Measurements from ENCODE around the gene FBXL7.

FBXL7 gene

DNA sequence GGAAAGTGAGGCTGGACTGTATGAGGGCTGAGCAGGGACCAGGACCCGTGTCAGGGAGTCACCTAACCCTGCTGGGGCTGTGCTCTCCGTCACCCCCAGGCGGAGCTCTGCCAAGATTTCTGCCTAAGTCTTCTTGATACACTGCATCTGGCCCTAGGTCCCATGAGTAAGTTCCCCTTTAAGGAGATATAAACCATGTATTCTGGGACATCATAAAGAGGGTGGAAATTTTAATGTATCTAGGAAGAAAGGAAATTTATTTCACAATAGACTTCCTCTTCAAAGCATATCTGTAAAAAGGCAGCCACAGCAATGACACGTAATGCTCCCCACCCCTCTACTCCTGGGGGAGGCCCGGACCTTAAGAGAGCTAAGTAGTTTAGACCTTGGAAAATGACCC lies 183.4 kb downstream of the FBXL7 start:
- H3K36me3 ChIP-seq (ENCODE audit: control insufficient read depth, insufficient read depth, low read length), result no peaks in the 10 kb centered on the region
- H3K27me3 ChIP-seq (ENCODE audit: control insufficient read depth, insufficient read depth, low read length), result no peaks in the 10 kb centered on the region
- H3K4me1 ChIP-seq (ENCODE audit: control insufficient read depth, insufficient read depth, low read length), result peaks cover 7% of the 10 kb centered on the region
- no peak overlapping the region for H3K9ac ChIP-seq (ENCODE audit: low read depth, low read length)
- no peak overlapping the region for H3K4me3 ChIP-seq (ENCODE audit: low read depth, low read length)
- H3K9me3 ChIP-seq (ENCODE audit: control insufficient read depth, insufficient read depth, low read length), result no peaks in the 10 kb centered on the region

- H3K36me3 ChIP-seq (ENCODE audit: control insufficient read depth, insufficient read depth, low read length), result no peaks in the 10 kb centered on the region
- H3K9ac ChIP-seq (ENCODE audit: low read depth, low read length), result no peak overlapping the region
- H3K4me1 ChIP-seq (ENCODE audit: control insufficient read depth, insufficient read depth, low read length), result peaks cover 12% of the 10 kb centered on the region
- no peaks in the 10 kb centered on the region for H3K9me3 ChIP-seq (ENCODE audit: control insufficient read depth, insufficient read depth, low read length)
- no peaks in the 10 kb centered on the region for H3K27me3 ChIP-seq (ENCODE audit: control insufficient read depth, insufficient read depth, low read length)
- no peak overlapping the region for H3K4me3 ChIP-seq (ENCODE audit: low read depth, low read length)
Observed at GRCh38 chr5:15687401-15687800, 187.4 kb downstream of the FBXL7 start.

GRCh38 chr5:15689836-15690235 lies 189.9 kb downstream of the FBXL7 start:
- H3K9me3 ChIP-seq (ENCODE audit: control insufficient read depth, insufficient read depth, low read length), result no peaks in the 10 kb centered on the region
- no peak overlapping the region for H3K4me3 ChIP-seq (ENCODE audit: low read depth, low read length)
- no peaks in the 10 kb centered on the region for H3K36me3 ChIP-seq (ENCODE audit: control insufficient read depth, insufficient read depth, low read length)
- no peaks in the 10 kb centered on the region for H3K27me3 ChIP-seq (ENCODE audit: control insufficient read depth, insufficient read depth, low read length)
- peaks cover 12% of the 10 kb centered on the region for H3K4me1 ChIP-seq (ENCODE audit: control insufficient read depth, insufficient read depth, low read length)
- no peak overlapping the region for H3K9ac ChIP-seq (ENCODE audit: low read depth, low read length)

DNA sequence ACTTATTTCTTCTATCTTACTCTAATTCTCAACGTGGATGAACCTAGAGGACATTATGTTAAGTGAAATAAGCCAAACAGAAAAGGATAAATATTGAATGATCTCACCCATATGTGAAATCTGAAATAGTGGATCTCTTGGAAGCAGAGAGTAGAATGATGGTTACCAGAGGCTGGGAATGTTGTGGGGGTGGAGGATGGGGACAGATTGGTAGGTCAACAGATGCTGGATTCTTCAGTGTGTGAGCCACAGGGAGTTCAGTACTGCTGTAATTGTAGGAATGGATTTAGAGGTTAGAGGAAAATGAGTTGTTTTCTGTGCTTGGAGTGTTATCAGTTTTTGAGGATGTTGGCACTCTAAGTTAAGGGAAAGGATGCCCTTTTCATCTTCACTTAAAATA lies 190.6 kb downstream of the FBXL7 start:
- Histone ChIP-seq H3K9ac (ENCODE audit: low read depth, low read length) (no peak overlapping the region), H3K9me3 (ENCODE audit: control insufficient read depth, insufficient read depth, low read length) (no peaks in the 10 kb centered on the region), H3K36me3 (ENCODE audit: control insufficient read depth, insufficient read depth, low read length) (no peaks in the 10 kb centered on the region), H3K4me1 (ENCODE audit: control insufficient read depth, insufficient read depth, low read length) (peaks cover 12% of the 10 kb centered on the region), H3K27me3 (ENCODE audit: control insufficient read depth, insufficient read depth, low read length) (no peaks in the 10 kb centered on the region), H3K4me3 (ENCODE audit: low read depth, low read length) (no peak overlapping the region)

GRCh38 chr5:15691521-15691920 lies 191.5 kb downstream of the FBXL7 start:
- Histone ChIP-seq H3K4me1 (ENCODE audit: control insufficient read depth, insufficient read depth, low read length) (peaks cover 12% of the 10 kb centered on the region), H3K27me3 (ENCODE audit: control insufficient read depth, insufficient read depth, low read length) (no peaks in the 10 kb centered on the region), H3K9ac (ENCODE audit: low read depth, low read length) (no peak overlapping the region), H3K36me3 (ENCODE audit: control insufficient read depth, insufficient read depth, low read length) (no peaks in the 10 kb centered on the region), H3K9me3 (ENCODE audit: control insufficient read depth, insufficient read depth, low read length) (no peaks in the 10 kb centered on the region), H3K4me3 (ENCODE audit: low read depth, low read length) (no peak overlapping the region)

DNA sequence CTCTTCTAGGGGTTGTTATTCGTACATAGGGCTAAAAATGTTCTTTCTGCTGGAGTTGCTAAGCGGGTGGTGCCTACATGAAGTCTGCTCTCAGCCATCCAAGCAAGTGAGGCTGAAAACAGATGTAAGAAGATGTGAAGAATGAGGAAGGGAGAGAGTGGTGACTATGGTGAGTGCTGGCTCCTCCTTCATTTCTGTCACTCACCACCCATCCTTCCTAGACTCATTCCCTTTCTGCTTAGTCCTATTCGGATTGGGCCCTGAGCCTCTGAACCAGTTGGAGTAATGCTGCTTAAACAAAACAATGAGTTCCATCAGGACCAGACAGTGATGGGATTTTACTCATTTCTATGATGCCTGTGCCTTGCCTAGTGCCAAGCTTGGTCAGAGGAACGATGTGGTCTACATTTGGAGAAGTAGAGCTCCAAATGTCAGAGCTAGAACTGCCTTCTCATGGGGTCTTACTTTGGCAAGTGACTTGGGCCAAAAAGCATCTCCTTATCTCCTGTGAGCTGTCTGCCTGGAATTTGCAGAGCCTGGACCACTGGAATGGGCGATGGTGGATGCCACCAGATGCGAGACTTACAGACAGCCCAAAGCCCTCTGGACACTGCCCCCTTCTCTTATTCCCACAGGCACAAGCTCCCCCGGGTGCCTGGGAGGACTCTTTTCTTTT lies 192.9 kb downstream of the FBXL7 start:
- Histone ChIP-seq H3K36me3 (ENCODE audit: control insufficient read depth, insufficient read depth, low read length) (no peaks in the 10 kb centered on the region), H3K9ac (ENCODE audit: low read depth, low read length) (no peak overlapping the region), H3K4me3 (ENCODE audit: low read depth, low read length) (no peak overlapping the region), H3K27me3 (ENCODE audit: control insufficient read depth, insufficient read depth, low read length) (no peaks in the 10 kb centered on the region), H3K9me3 (ENCODE audit: control insufficient read depth, insufficient read depth, low read length) (no peaks in the 10 kb centered on the region), H3K4me1 (ENCODE audit: control insufficient read depth, insufficient read depth, low read length) (peaks cover 5% of the 10 kb centered on the region)

- Histone ChIP-seq H3K9ac (ENCODE audit: low read depth, low read length) (no peak overlapping the region), H3K9me3 (ENCODE audit: control insufficient read depth, insufficient read depth, low read length) (no peaks in the 10 kb centered on the region), H3K4me3 (ENCODE audit: low read depth, low read length) (no peak overlapping the region), H3K27me3 (ENCODE audit: control insufficient read depth, insufficient read depth, low read length) (no peaks in the 10 kb centered on the region), H3K36me3 (ENCODE audit: control insufficient read depth, insufficient read depth, low read length) (no peaks in the 10 kb centered on the region), H3K4me1 (ENCODE audit: control insufficient read depth, insufficient read depth, low read length) (peaks cover 5% of the 10 kb centered on the region)
Observed at GRCh38 chr5:15693382-15693728, 193.4 kb downstream of the FBXL7 start.

- peaks cover 5% of the 10 kb centered on the region for H3K4me1 ChIP-seq (ENCODE audit: control insufficient read depth, insufficient read depth, low read length)
- no peak overlapping the region for H3K4me3 ChIP-seq (ENCODE audit: low read depth, low read length)
- no peaks in the 10 kb centered on the region for H3K27me3 ChIP-seq (ENCODE audit: control insufficient read depth, insufficient read depth, low read length)
- H3K9me3 ChIP-seq (ENCODE audit: control insufficient read depth, insufficient read depth, low read length), result no peaks in the 10 kb centered on the region
- no peaks in the 10 kb centered on the region for H3K36me3 ChIP-seq (ENCODE audit: control insufficient read depth, insufficient read depth, low read length)
- H3K9ac ChIP-seq (ENCODE audit: low read depth, low read length), result no peak overlapping the region
Observed at GRCh38 chr5:15693933-15694332, 194.0 kb downstream of the FBXL7 start.

- Histone ChIP-seq H3K27me3 (ENCODE audit: control insufficient read depth, insufficient read depth, low read length) (no peaks in the 10 kb centered on the region), H3K36me3 (ENCODE audit: control insufficient read depth, insufficient read depth, low read length) (no peaks in the 10 kb centered on the region), H3K4me1 (ENCODE audit: control insufficient read depth, insufficient read depth, low read length) (peaks cover 5% of the 10 kb centered on the region), H3K9ac (ENCODE audit: low read depth, low read length) (no peak overlapping the region), H3K4me3 (ENCODE audit: low read depth, low read length) (no peak overlapping the region), H3K9me3 (ENCODE audit: control insufficient read depth, insufficient read depth, low read length) (no peaks in the 10 kb centered on the region)
Observed at GRCh38 chr5:15694696-15695214, 194.8 kb downstream of the FBXL7 start.

DNA sequence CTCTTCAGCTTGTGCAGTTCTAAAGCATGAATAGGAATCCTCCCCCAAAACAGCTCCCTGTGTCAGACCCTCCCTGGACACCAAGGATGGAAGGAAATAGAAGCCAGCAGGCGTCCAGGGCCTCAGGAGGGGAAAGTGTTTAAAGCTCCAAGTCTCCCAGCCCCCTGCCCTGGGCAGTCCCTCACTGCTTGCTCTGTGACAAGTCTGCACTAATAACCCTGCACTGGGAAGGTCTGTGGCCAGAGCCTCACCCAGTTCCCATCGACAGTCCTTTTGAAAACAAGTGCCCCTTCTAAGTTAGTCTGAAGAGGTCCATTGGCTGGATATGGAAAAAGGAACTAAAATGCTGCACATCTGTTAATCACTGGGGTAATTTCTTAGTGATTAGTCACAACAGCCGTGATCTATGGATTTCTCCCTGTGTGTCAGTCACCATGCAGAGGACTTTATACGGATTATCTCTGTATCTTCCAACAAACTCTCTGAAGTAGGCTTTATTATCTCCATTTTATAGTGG lies 195.3 kb downstream of the FBXL7 start:
- H3K9me3 ChIP-seq (ENCODE audit: control insufficient read depth, insufficient read depth, low read length), result no peaks in the 10 kb centered on the region
- peaks cover 5% of the 10 kb centered on the region for H3K4me1 ChIP-seq (ENCODE audit: control insufficient read depth, insufficient read depth, low read length)
- H3K9ac ChIP-seq (ENCODE audit: low read depth, low read length), result no peak overlapping the region
- H3K27me3 ChIP-seq (ENCODE audit: control insufficient read depth, insufficient read depth, low read length), result no peaks in the 10 kb centered on the region
- H3K36me3 ChIP-seq (ENCODE audit: control insufficient read depth, insufficient read depth, low read length), result no peaks in the 10 kb centered on the region
- no peak overlapping the region for H3K4me3 ChIP-seq (ENCODE audit: low read depth, low read length)

- Histone ChIP-seq H3K4me1 (ENCODE audit: control insufficient read depth, insufficient read depth, low read length) (peaks cover 9% of the 10 kb centered on the region), H3K36me3 (ENCODE audit: control insufficient read depth, insufficient read depth, low read length) (no peaks in the 10 kb centered on the region), H3K9ac (ENCODE audit: low read depth, low read length) (no peak overlapping the region), H3K27me3 (ENCODE audit: control insufficient read depth, insufficient read depth, low read length) (no peaks in the 10 kb centered on the region), H3K9me3 (ENCODE audit: control insufficient read depth, insufficient read depth, low read length) (no peaks in the 10 kb centered on the region), H3K4me3 (ENCODE audit: low read depth, low read length) (no peak overlapping the region)
Observed at GRCh38 chr5:15700373-15700772, 200.4 kb downstream of the FBXL7 start.

DNA sequence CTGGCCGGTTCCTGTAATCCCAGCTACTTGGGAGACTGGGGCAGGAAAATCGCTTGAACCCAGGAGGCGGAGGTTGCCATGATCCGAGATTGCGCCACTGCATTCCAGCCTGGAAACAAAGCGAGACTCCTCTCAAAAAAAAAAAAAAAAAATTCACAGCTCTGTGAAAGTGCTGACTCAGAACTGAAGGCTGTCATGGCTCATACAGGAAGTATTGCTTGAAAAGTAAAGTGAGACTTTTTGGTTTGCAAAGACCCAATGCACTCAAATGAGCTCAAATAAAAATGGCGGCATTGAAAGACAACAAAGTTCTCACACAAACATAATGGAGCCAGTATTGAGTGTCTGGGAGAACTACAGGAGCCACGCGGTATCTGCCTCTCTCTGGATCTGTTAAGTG lies 202.1 kb downstream of the FBXL7 start:
- no peak overlapping the region for H3K4me3 ChIP-seq (ENCODE audit: low read depth, low read length)
- H3K4me1 ChIP-seq (ENCODE audit: control insufficient read depth, insufficient read depth, low read length), result peaks cover 9% of the 10 kb centered on the region
- no peaks in the 10 kb centered on the region for H3K9me3 ChIP-seq (ENCODE audit: control insufficient read depth, insufficient read depth, low read length)
- H3K9ac ChIP-seq (ENCODE audit: low read depth, low read length), result no peak overlapping the region
- H3K36me3 ChIP-seq (ENCODE audit: control insufficient read depth, insufficient read depth, low read length), result no peaks in the 10 kb centered on the region
- no peaks in the 10 kb centered on the region for H3K27me3 ChIP-seq (ENCODE audit: control insufficient read depth, insufficient read depth, low read length)
